PC-9 (cell line): ENCODE measurements around the gene MRPL14. TPM values are rescaled to one million over a fixed set of nuclear protein-coding genes. Genes with fewer than 3 reads are reported as not detected.
"Not testable (repeated sequence)": the region's sequence is repeated elsewhere in the genome, so short reads cannot be mapped to it uniquely, and the experiment has no call there.

Source experiments
- BruUV-seq: library from RNA; stranded (reverse); fragments of 400-500 nt; replicated peaks from 2 replicates; lab custom pipeline; 2021; lab: Mats Ljungman, UMichigan
- CTCF ChIA-PET: fragments of 300-600 bp; sonication (Branson Sonifier 250); formaldehyde crosslinking; loops from one replicate; lab custom pipeline; 2022; ENCODE audit warnings: antibody characterized with exemption; lab: Charles Lee
- POLR2A ChIA-PET: fragments of 300-600 bp; sonication (Branson Sonifier 250); formaldehyde crosslinking; loops from one replicate; lab custom pipeline; 2022; ENCODE audit warnings: antibody characterized with exemption; ENCODE audit not compliant: unreplicated experiment; lab: Charles Lee
- DNase-seq, 2 experiments: peaks; one replicate each; pipeline versions ENCODE4 v3.0.0 to v3.0.0-alpha.2; 2015 to 2022; ENCODE audit warnings: mixed read lengths in 1 of 2
- H2AFZ ChIP-seq: fragments of 200-600 bp; sonication (generic); 2 replicates; pipeline ENCODE4 v1.8.1; 2017; ENCODE audit warnings: antibody characterized with exemption
- H3F3A ChIP-seq: fragments of 200-600 bp; sonication (generic); 2 replicates; pipeline ENCODE4 v1.8.1; 2017; ENCODE audit warnings: antibody characterized with exemption, mild to moderate bottlenecking, low read depth; ENCODE audit not compliant: insufficient read depth
- H3K27ac ChIP-seq: fragments of 200-600 bp; sonication (generic); 2 replicates; pipeline ENCODE4 v1.6.1; 2016; ENCODE audit warnings: mixed run types
- H3K27me3 ChIP-seq: fragments of 200-600 bp; sonication (generic); 2 replicates; pipeline ENCODE4 v1.6.1; 2016; ENCODE audit warnings: low read depth, mixed run types; ENCODE audit not compliant: insufficient read depth
- H3K36me3 ChIP-seq: fragments of 200-600 bp; sonication (generic); 2 replicates; pipeline ENCODE4 v1.6.1; 2016; ENCODE audit warnings: low read depth, mixed run types
- H3K4me1 ChIP-seq: fragments of 200-600 bp; sonication (generic); replicated peaks from 2 replicates; pipeline ENCODE4 v1.6.1; 2016; ENCODE audit warnings: mixed run types; ENCODE audit not compliant: insufficient read depth
- H3K4me2 ChIP-seq: fragments of 200-600 bp; sonication (generic); 2 replicates; pipeline ENCODE4 v1.6.1; 2017; ENCODE audit warnings: mixed run types
- H3K4me3 ChIP-seq: fragments of 200-600 bp; sonication (generic); 2 replicates; pipeline ENCODE4 v1.6.1; 2016; ENCODE audit warnings: mixed run types
- H3K79me2 ChIP-seq: fragments of 200-600 bp; sonication (generic); 2 replicates; pipeline ENCODE4 v1.6.1; 2017; ENCODE audit warnings: low read depth, mixed run types
- H3K9me2 ChIP-seq: fragments of 200-600 bp; sonication (generic); 2 replicates; pipeline ENCODE4 v1.8.1; 2017; ENCODE audit warnings: mild to moderate bottlenecking; ENCODE audit not compliant: insufficient read depth
- H3K9me3 ChIP-seq: fragments of 200-600 bp; sonication (generic); 2 replicates; pipeline ENCODE4 v1.8.1; 2016; ENCODE audit warnings: low read depth; ENCODE audit not compliant: insufficient read depth
- H4K20me1 ChIP-seq: fragments of 200-600 bp; sonication (generic); 2 replicates; pipeline ENCODE4 v1.8.1; 2017; ENCODE audit not compliant: insufficient read depth
- CTCF ChIP-seq: fragments of 200-600 bp; sonication (generic); conservative IDR thresholded peaks from 2 replicates; pipeline ENCODE4 v1.6.1; 2017; ENCODE audit warnings: mixed run types, antibody characterized with exemption, mild to moderate bottlenecking, moderate library complexity
- EZH2 ChIP-seq: fragments of 200-600 bp; sonication (generic); IDR thresholded peaks from 2 replicates; pipeline ENCODE4 v1.8.0; 2017; ENCODE audit warnings: antibody characterized with exemption, low read depth
- intact Hi-C: fragments of 100-400 bp; cut with micrococcal nuclease; formaldehyde crosslinking; loops from one replicate; pipeline ENCODE4 v1.10.0; 2022; ENCODE audit not compliant: unreplicated experiment
- total RNA-seq: library from RNA; stranded (reverse); gene quantifications from 2 replicates; pipeline ENCODE4 v1.2.3, GENCODE V29; 2021

The MRPL14 gene
- total RNA-seq, 1 experiment from 2014 or later: 96.3 TPM

- Histone ChIP-seq H3F3A (peaks cover 16% of the 10 kb centered on the region; the same call in 1 of the 2 replicates), H3K9me2 (no peaks in the 10 kb centered on the region), H3K36me3 (no peaks in the 10 kb centered on the region), H3K27me3 (no peaks in the 10 kb centered on the region), H3K4me3 (no peak overlapping the region), H2AFZ (no peak overlapping the region), H3K27ac (no peak overlapping the region), H3K4me1 (no peaks in the 10 kb centered on the region), H4K20me1 (peaks cover 24% of the 10 kb centered on the region), H3K9me3 (no peaks in the 10 kb centered on the region), H3K79me2 (no peaks in the 10 kb centered on the region), H3K4me2 (no peak overlapping the region)
- DNase-seq: peak; percentile 55 to 73
- intact Hi-C loops: loop anchor here (1.0 to 2.0 kb wide), 5 partner anchors 56 to 242 kb away; partner anchors contain the start of gene NFKBIE
- ChIA-PET POLR2A (interaction anchor here (0.5 kb wide), 1 partner anchor 152 kb away, joined by 6 read pairs; no protein-coding TSS in a partner anchor), CTCF (interaction anchor here (0.5 to 0.9 kb wide), 3 partner anchors 157 to 249 kb away, joined by 3 to 5 read pairs (median 3); no protein-coding TSS in a partner anchor)
- BruUV-seq: no TSS peak
- TF ChIP-seq CTCF: peak; percentile 80
- no peak for TF ChIP-seq EZH2
These were observed 30.6 kb downstream of the MRPL14 start for GRCh38 chr6:44096612-44097011.

GRCh38 chr6:44095243-44095623 lies 32.0 kb downstream of the MRPL14 start:
- CTCF ChIA-PET, H3K4me3 ChIP-seq, H3K27ac ChIP-seq, H3K9me3 ChIP-seq, H2AFZ ChIP-seq, H3K79me2 ChIP-seq, H3K4me1 ChIP-seq, H3K9me2 ChIP-seq, H3K4me2 ChIP-seq, H3K36me3 ChIP-seq, intact Hi-C loops, BruUV-seq, H3K27me3 ChIP-seq, DNase-seq: not testable (repeated sequence)
- H4K20me1 ChIP-seq: peaks cover 18% of the 10 kb centered on the region
- H3F3A ChIP-seq: peaks cover 12% of the 10 kb centered on the region; the same call in 1 of the 2 replicates
- POLR2A ChIA-PET: interaction anchor here (0.6 kb wide), 1 partner anchor 161 kb away, joined by 6 read pairs; no protein-coding TSS in a partner anchor

DNA sequence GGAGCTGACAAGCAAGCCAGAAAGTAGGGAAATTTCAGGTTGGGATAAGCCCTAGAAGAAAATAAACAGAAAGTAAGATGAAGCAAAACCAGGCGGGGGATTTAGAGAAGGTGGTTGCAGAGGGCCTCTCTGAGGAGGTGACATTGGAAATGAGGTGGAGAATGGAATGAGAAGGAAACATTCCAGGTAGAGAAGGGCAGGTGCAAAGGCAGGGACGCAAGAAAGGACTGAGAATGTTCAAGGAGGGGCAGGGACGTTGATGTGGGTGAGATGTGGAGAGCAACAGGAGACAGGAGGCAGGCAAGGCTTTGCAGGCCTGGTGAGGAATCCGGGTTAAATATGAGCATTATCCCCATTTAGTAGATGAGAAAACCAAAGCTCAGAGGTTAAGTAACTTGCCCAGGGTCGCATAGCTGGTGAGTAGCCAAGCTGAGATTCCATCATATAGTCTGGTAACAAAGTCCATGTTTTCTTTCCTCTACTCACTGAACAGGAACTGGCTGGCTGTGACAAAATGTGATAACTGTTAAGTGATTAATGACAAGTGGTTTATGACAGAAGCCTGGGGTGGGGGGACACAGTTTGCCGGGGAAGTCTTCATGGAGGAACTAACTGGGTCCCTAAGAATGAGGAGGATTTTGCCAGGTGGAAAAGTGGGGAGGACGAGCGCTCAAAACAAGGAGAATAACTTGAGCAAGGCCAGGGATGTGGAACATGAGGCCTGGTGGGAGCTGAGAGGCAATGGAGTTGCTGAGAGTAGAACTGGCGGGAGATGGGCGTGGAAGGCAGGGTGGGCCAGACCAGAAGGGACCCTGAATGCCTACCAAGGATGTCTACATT lies 32.6 kb downstream of the MRPL14 start:
- Histone ChIP-seq H4K20me1 (peaks cover 18% of the 10 kb centered on the region), H3K79me2 (no peaks in the 10 kb centered on the region), H3K27ac (no peak overlapping the region), H3K4me1 (no peaks in the 10 kb centered on the region), H3K36me3 (no peaks in the 10 kb centered on the region), H3K9me2 (no peaks in the 10 kb centered on the region), H3F3A (peaks cover 12% of the 10 kb centered on the region; the same call in 1 of the 2 replicates), H3K4me3 (no peak overlapping the region), H3K4me2 (no peak overlapping the region), H3K27me3 (no peaks in the 10 kb centered on the region), H3K9me3 (no peaks in the 10 kb centered on the region), H2AFZ (no peak overlapping the region)
- ChIA-PET POLR2A (interaction anchor here (0.6 kb wide), 1 partner anchor 162 kb away, joined by 6 read pairs; no protein-coding TSS in a partner anchor), CTCF (no interaction called here)
- intact Hi-C loops: no loop called here
- no TSS peak for BruUV-seq
- TF ChIP-seq EZH2 (no peak), CTCF (no peak)
- no peak for DNase-seq
